Glutamatergic neuron (in vitro differentiated cells): ENCODE results near the gene ST7L. TPM values are rescaled to one million over a fixed set of nuclear protein-coding genes. Genes with fewer than 3 reads are reported as not detected.

Experiments used
- DNase-seq: peaks from one replicate; pipeline ENCODE4 v3.0.0; 2022
- H3K27ac Mint-ChIP-seq: one replicate; pipeline ENCODE4 v1.8.0; 2020; ENCODE audit warnings: mild to moderate bottlenecking, mixed read lengths, inconsistent platforms; ENCODE audit not compliant: unreplicated experiment
- H3K27me3 Mint-ChIP-seq: one replicate; pipeline ENCODE4 v1.8.0; 2020; ENCODE audit warnings: mild to moderate bottlenecking, moderate library complexity, mixed read lengths, inconsistent platforms; ENCODE audit not compliant: unreplicated experiment
- H3K36me3 Mint-ChIP-seq: one replicate; pipeline ENCODE4 v1.8.0; 2020; ENCODE audit warnings: mild to moderate bottlenecking, mixed read lengths, inconsistent platforms; ENCODE audit not compliant: unreplicated experiment
- H3K4me1 Mint-ChIP-seq: one replicate; pipeline ENCODE4 v1.8.0; 2020; ENCODE audit warnings: mild to moderate bottlenecking, low read depth, mixed read lengths, inconsistent platforms; ENCODE audit not compliant: unreplicated experiment
- H3K4me3 Mint-ChIP-seq: one replicate; pipeline ENCODE4 v1.8.0; 2020; ENCODE audit warnings: mild to moderate bottlenecking, mixed read lengths, inconsistent platforms; ENCODE audit not compliant: unreplicated experiment
- H3K9me3 Mint-ChIP-seq: one replicate; pipeline ENCODE4 v1.8.0; 2020; ENCODE audit warnings: mild to moderate bottlenecking, moderate library complexity, mixed read lengths, inconsistent platforms; ENCODE audit not compliant: unreplicated experiment
- total RNA-seq: library from RNA; stranded (reverse); fragmentation: NEBNext Ultra II Directional; extraction: Animal tissue kit (Norgen Biotek cat#: 25700); gene quantifications from one replicate; pipeline ENCODE4 v1.2.1, GENCODE V29; 2021; ENCODE audit not compliant: unreplicated experiment
- TF ChIP-seq, protein P1 (sequence below): fragments of 200-600 bp; sonication (generic); IDR thresholded peaks from one replicate; pipeline ENCODE4 v1.5.0; 2021; ENCODE audit not compliant: partially characterized antibody, unreplicated experiment

Gene ST7L
- total RNA-seq, 1 donor from 2014 or later: 28.3 TPM

GRCh38 chr1:112516141-112516540, 102.8 kb downstream of the ST7L start:
- peaks cover 4% of the 10 kb centered on the region for H3K9me3 Mint-ChIP-seq
- H3K4me3 Mint-ChIP-seq: no peak overlapping the region
- no peaks in the 10 kb centered on the region for H3K4me1 Mint-ChIP-seq
- DNase-seq: no peak
- peaks cover 5% of the 10 kb centered on the region for H3K27me3 Mint-ChIP-seq
- no peaks in the 10 kb centered on the region for H3K36me3 Mint-ChIP-seq
- TF ChIP-seq, protein P1, sequence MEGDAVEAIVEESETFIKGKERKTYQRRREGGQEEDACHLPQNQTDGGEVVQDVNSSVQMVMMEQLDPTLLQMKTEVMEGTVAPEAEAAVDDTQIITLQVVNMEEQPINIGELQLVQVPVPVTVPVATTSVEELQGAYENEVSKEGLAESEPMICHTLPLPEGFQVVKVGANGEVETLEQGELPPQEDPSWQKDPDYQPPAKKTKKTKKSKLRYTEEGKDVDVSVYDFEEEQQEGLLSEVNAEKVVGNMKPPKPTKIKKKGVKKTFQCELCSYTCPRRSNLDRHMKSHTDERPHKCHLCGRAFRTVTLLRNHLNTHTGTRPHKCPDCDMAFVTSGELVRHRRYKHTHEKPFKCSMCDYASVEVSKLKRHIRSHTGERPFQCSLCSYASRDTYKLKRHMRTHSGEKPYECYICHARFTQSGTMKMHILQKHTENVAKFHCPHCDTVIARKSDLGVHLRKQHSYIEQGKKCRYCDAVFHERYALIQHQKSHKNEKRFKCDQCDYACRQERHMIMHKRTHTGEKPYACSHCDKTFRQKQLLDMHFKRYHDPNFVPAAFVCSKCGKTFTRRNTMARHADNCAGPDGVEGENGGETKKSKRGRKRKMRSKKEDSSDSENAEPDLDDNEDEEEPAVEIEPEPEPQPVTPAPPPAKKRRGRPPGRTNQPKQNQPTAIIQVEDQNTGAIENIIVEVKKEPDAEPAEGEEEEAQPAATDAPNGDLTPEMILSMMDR: no peak
- H3K27ac Mint-ChIP-seq: no peak overlapping the region

DNA sequence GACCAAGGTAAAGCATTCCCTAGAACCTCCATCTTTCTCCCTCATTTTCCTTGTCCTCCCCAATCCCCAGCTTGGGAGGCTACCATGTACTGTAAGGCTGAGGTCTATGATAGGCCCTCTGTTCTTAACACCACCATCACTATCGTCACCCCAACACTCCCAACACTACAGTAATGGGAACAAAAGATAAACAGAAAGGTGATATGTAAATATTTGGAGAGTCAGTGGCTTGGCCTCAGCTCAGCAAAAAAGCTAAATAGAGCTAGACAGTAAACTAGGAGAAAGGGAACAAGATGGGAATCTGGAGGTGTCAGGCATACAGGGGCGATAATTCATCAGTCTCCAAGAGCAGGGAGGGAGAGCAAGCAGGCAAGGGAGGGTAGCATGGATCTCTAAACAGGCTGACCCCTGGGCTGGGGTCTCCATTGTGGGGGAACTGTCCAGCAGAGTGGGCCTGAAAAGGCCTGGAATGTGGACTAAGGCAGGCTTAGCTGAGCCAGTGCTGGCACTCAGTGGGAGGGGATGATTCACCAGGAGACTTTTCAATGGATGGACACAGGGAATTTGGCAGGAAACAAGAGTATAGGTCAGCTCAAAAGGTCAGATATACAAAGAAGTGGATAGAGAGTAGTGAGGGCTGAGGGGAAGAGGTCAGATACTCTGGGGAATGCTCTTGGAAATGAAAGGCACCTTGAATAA, 103.5 kb downstream of the ST7L start:
- Mint-ChIP-seq H3K36me3 (no peaks in the 10 kb centered on the region), H3K9me3 (peaks cover 4% of the 10 kb centered on the region), H3K4me1 (no peaks in the 10 kb centered on the region), H3K27me3 (peaks cover 6% of the 10 kb centered on the region), H3K4me3 (no peak overlapping the region), H3K27ac (no peak overlapping the region)
- TF ChIP-seq, protein P1: no peak
- no peak for DNase-seq

GRCh38 chr1:112514901-112515300, 104.0 kb downstream of the ST7L start:
- TF ChIP-seq, protein P1: no peak
- DNase-seq: no peak
- Mint-ChIP-seq H3K27ac (no peak overlapping the region), H3K4me1 (no peaks in the 10 kb centered on the region), H3K4me3 (no peak overlapping the region), H3K9me3 (peaks cover 4% of the 10 kb centered on the region), H3K36me3 (no peaks in the 10 kb centered on the region), H3K27me3 (peaks cover 10% of the 10 kb centered on the region)

- DNase-seq: no peak
- TF ChIP-seq, protein P1: no peak
- H3K9me3 Mint-ChIP-seq: peaks cover 4% of the 10 kb centered on the region
- H3K36me3 Mint-ChIP-seq: no peaks in the 10 kb centered on the region
- H3K27ac Mint-ChIP-seq: no peak overlapping the region
- no peaks in the 10 kb centered on the region for H3K4me1 Mint-ChIP-seq
- peaks cover 15% of the 10 kb centered on the region for H3K27me3 Mint-ChIP-seq
- H3K4me3 Mint-ChIP-seq: no peak overlapping the region
Measured at GRCh38 chr1:112513112-112513870, 105.7 kb downstream of the ST7L start.

DNA sequence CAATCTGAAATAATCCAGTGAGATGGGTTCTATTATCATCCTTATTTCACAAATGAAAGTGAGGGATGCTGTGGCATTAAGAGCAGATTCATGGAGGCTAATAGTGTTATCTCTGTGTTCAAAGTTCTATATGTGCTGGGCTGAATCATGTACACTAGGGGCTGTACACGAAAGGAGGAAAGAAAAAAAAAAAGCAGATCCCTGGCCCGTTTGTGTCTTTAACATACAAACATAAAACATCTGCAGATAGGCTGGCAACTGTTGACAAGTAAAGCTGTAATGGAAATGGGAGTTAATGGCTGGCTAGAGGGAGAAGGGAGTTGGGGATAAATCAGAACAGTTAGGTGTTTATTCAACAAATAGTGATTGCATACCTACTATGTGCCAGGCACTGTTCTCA, 107.0 kb downstream of the ST7L start:
- H3K27me3 Mint-ChIP-seq: peaks cover 21% of the 10 kb centered on the region
- peaks cover 2% of the 10 kb centered on the region for H3K4me1 Mint-ChIP-seq
- no peak overlapping the region for H3K27ac Mint-ChIP-seq

More for the DNA sequence above, 107.0 kb downstream of the ST7L start:
- TF ChIP-seq, protein P1: no peak
- DNase-seq: no peak
- Mint-ChIP-seq H3K9me3 (peaks cover 2% of the 10 kb centered on the region), H3K36me3 (no peaks in the 10 kb centered on the region), H3K4me3 (no peak overlapping the region)
